ENCODE results near the gene PTPRM.

PTPRM gene

DNA sequence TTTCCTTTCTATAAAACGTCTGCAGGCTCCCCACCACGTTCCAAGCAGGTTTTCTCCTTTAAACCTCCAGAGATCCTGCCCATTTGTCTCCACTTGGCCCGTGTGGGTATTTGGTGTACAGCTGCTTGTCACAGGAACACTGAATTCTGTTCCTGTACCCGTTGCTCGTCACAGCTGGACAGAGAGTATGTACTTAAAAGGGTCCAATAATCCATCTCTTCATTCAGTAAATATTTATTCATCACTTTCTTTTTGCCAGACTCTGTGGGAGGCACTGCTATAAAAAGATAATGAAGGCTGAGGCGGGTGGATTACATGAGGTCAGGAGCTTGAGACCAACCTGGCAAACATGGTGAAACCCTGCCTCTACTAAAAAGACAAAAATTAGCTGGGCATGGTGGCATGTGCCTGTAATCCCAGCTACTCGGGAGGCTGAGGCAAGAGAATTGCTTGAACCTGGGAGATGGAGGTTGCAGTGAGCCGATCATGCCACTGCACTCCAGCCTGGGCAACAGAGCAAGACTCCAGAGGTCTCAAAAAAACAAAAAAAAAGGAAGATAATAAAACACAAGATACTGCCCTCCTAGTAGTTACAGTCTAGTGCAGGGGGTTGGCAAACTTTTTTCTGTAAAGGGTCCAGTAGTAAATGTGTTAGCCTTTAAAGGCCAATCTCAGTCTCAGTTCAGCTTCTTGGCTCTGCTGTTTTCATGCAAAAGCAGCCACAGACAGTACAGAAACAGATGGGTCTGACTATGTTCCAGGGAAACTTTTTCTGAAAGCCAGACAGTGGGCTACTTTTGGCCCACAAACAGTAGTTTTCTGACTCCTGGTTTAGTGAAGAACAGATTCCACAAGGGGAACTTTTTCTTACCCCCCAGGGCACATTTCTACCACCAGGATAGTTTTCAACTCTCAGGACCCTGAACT is 732.2 kb downstream of the PTPRM start:
- DNase-seq (ENCODE audit: low read depth in 2 of 3, low spot score in 1 of 3) = no peak

- no peak for DNase-seq (ENCODE audit: low read depth in 2 of 3, low spot score in 1 of 3)
Observed at GRCh38 chr18:8300751-8301410, 733.8 kb downstream of the PTPRM start.

DNA sequence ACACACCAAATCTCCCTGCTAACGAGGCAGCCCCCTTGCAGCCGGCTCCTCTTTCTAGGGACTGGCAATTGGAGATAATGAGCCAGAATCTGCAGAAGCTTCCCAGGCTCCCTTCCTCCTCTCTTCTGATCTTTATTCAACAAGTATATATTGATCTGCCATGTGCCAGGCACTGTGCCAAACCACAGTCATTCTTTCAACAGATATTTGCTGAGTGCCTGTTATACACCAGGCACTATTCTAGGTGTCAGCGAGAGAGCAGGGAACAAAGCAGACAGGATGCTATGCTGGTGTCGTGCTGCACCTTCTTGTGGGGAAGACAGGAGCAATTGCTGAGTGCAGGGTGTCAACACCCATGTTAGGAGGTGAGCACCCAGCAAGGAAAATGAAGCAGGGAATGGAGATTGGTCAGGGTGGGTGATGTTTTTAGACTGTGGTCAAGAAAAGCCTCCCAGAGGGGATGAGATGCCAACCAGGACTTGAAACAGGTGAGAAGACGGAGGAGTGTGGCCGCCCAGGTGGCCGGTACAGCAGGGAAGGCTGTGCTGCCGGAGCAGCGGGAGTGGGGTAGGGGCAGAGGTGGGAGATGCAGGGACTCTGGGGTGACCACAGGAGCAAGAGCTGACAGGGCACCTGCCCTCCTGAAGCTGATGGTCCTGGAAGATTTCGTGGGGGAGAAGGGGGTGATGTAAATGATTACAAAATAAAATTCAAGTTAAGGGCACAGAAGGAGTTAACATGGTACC is 734.5 kb downstream of the PTPRM start:
- DNase-seq (ENCODE audit: low read depth in 2 of 3, low spot score in 1 of 3) = no peak

DNA sequence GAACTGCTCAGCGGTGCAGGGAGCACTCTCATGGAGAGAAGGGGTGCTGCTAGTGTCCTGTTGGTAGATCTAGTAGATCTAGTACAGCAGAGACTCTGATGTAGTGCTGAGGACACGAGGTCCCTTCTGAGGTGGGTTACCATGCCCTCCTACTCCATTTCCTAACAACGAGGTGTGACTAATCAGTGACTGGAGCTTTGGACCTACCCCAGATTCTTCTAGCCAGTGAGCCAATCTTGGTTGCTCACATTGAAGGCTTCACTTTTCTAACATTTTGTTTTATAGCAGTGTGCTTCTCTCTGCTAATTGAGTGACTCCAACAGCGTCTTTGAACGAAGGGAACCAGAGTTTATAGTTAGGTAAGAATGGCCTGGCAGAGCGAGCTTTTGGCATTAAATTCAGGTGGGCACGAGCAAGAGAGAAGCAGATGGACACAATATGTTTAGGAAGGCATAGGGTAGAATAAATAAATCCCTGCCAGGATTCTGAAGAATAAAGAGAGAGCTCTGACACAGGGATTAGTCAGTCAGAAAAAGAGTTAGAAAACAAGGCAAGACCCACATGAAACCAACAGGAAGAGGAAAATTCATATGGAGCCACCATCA is 736.1 kb downstream of the PTPRM start:
- no peak for DNase-seq (ENCODE audit: low read depth in 2 of 3, low spot score in 1 of 3)

GRCh38 chr18:8307960-8308359 is 740.8 kb downstream of the PTPRM start:
- no peak for DNase-seq (ENCODE audit: low read depth in 2 of 3, low spot score in 1 of 3)

DNA sequence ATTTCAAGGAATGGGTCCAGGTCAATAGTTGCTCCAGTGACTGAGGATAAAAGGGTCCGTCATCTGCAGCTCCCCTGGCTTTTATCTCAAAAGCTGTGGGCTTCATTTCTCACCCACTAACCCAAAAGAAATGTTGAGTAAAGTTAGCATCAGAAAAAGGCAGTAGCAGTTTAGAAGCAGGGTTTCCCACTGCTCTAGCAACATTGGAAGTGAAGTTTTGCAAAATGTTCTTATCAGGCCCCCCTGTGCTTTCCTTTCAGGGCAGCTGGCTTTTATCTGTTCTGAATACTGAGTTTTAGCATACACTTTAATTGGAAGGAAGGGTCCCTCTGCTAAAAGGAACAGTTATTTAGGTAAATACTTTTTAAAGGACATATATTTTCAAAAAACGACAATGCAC is 745.9 kb downstream of the PTPRM start:
- DNase-seq (ENCODE audit: low read depth in 2 of 3, low spot score in 1 of 3) = no peak

- DNase-seq (ENCODE audit: low read depth in 2 of 3, low spot score in 1 of 3) = no peak
Observed at GRCh38 chr18:8314124-8314523, 747.0 kb downstream of the PTPRM start.

DNA sequence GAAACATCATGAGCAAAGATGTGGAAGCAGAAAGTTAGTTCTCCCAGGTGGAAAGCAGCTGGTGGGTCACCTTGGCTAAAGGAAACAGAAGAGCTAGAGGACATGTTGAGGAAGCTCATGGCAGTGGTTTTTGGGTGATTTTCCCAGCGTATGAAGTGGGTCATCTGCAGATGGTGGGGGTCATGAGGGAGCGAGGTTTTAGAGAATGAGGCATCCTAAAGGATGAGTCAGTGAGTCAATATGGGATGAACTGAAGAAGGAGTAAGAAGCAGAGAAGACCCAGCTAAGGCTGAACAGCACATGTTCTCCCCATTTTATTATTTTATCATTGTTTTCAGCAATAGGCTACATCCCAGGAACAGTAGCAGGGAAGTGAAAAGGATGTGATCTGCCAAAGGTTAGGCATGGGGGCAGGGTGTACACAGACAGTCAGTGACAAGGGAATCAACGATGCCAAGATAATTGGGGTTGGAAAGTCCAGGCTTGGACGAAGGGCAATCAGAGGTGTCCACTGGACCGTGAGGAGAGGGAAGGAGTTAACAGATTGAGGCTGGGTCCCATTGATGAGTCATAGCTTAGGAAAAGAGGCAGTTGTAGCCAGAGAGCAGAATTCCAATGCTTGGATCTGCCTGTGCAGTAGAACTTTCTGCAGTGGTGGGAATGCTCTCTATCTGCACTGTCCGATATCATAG is 752.8 kb downstream of the PTPRM start:
- no peak for DNase-seq (ENCODE audit: low read depth in 2 of 3, low spot score in 1 of 3)

- no peak for DNase-seq (ENCODE audit: low read depth in 2 of 3, low spot score in 1 of 3)
Observed at GRCh38 chr18:8322486-8322885, 755.4 kb downstream of the PTPRM start.

DNA sequence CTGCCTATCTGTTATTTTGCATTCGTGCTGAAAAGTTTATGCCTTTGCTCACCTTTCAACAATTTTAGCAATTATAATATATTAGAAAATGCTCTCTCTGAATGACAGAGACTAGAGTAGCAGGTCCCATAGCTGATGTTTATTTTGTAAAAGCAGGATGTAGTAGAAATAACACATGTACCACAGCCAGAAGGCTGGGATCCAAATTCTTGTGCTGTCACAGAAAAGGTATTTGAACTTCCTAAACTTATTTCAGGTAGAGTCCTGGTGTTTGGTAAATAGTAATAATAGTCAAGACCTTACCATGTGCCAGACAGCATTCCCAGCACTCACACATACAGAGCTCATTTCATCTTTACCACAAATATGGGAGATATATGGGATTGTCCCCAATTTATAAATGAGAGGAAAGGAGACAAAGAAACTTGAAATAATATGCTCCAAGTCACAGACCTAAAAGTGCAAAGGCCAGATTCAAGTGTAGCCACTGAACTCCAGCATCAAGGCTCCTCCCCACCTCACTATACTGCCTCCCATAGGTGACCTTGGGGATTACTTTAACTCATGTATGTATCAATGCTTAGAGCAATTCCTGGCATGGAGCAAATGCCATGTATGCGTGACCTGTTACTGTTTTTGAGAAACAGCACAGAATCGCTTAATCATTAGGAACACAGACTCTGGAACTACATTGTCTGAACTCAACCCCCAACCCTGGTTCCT is 757.4 kb downstream of the PTPRM start:
- DNase-seq (ENCODE audit: low read depth in 2 of 3, low spot score in 1 of 3) = no peak

GRCh38 chr18:8326763-8327394 is 759.8 kb downstream of the PTPRM start:
- DNase-seq (ENCODE audit: low read depth in 2 of 3, low spot score in 1 of 3) = no peak

GRCh38 chr18:8328126-8328525 is 761.0 kb downstream of the PTPRM start:
- DNase-seq (ENCODE audit: low read depth in 2 of 3, low spot score in 1 of 3) = no peak

GRCh38 chr18:8329186-8329771 is 762.2 kb downstream of the PTPRM start:
- no peak for DNase-seq (ENCODE audit: low read depth in 2 of 3, low spot score in 1 of 3)

GRCh38 chr18:8330575-8330974 is 763.5 kb downstream of the PTPRM start:
- DNase-seq (ENCODE audit: low read depth in 2 of 3, low spot score in 1 of 3) = no peak

- no peak for DNase-seq (ENCODE audit: low read depth in 2 of 3, low spot score in 1 of 3)
Observed at GRCh38 chr18:8332286-8332685, 765.2 kb downstream of the PTPRM start.

GRCh38 chr18:8333961-8334360 is 766.8 kb downstream of the PTPRM start:
- DNase-seq (ENCODE audit: low read depth in 2 of 3, low spot score in 1 of 3) = no peak

GRCh38 chr18:8337211-8337610 is 770.1 kb downstream of the PTPRM start:
- no peak for DNase-seq (ENCODE audit: low read depth in 2 of 3, low spot score in 1 of 3)

GRCh38 chr18:8339210-8339609 is 772.1 kb downstream of the PTPRM start:
- DNase-seq (ENCODE audit: low read depth in 2 of 3, low spot score in 1 of 3) = no peak

DNA sequence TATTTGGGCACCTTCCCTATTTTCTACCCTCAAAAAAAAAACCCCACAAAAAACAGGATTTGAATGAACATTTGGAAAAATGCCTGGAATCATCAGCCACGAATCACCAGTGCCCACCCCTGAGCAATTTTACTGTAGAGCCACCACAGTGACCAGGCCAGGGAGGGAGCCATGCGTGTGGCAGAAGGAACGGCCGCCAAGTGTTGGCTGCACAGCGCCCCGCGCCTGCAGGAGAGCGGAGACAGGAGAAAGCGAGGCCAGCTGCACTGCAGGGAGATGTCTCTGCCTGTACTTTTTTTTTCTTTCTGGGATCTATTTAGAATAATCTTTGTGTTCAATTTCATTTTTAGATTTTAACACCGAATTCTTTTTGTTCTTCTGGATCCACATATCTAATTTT is 772.8 kb downstream of the PTPRM start:
- DNase-seq (ENCODE audit: low read depth in 2 of 3, low spot score in 1 of 3) = no peak

All from stimulated activated CD4-positive, alpha-beta T cell treated with anti-CD3 and anti-CD28 coated beads, Interleukin-12 subunit alpha, Interleukin-12 subunit beta, amount 100 ng/mL, for 48 hours (primary cell).